Hepatocyte (in vitro differentiated cells): ENCODE measurements around the gene HYI. TPM values are rescaled to one million over a fixed set of nuclear protein-coding genes. Genes with fewer than 3 reads are reported as not detected.

Experiments used
- DNase-seq: peaks from one replicate; pipeline ENCODE4 v3.0.0-alpha.2; 2016; ENCODE audit warnings: low spot score
- H2AFZ ChIP-seq: fragments of 200-600 bp; sonication (generic); 2 replicates; pipeline ENCODE4 v1.6.0; 2016; ENCODE audit warnings: antibody characterized with exemption, mild to moderate bottlenecking
- H3K27ac ChIP-seq: fragments of 200-600 bp; sonication (generic); 2 replicates; pipeline ENCODE4 v1.5.1; 2016; ENCODE audit warnings: mild to moderate bottlenecking
- H3K27me3 ChIP-seq: fragments of 200-600 bp; sonication (generic); 2 replicates; pipeline ENCODE4 v1.6.1; 2016
- H3K36me3 ChIP-seq: fragments of 200-600 bp; sonication (generic); replicated peaks from 2 replicates; pipeline ENCODE4 v1.5.1; 2016; ENCODE audit warnings: low read depth; ENCODE audit not compliant: insufficient read depth
- H3K4me1 ChIP-seq: fragments of 200-600 bp; sonication (generic); 2 replicates; pipeline ENCODE4 v1.5.1; 2016; ENCODE audit warnings: mild to moderate bottlenecking, moderate library complexity; ENCODE audit not compliant: insufficient read depth
- H3K4me2 ChIP-seq: fragments of 200-600 bp; sonication (generic); 2 replicates; pipeline ENCODE4 v1.6.0; 2016
- H3K4me3 ChIP-seq: fragments of 200-600 bp; sonication (generic); 2 replicates; pipeline ENCODE4 v1.5.1; 2016; ENCODE audit warnings: mild to moderate bottlenecking
- H3K79me2 ChIP-seq: fragments of 200-600 bp; sonication (generic); 2 replicates; pipeline ENCODE4 v1.6.0; 2017; ENCODE audit warnings: mild to moderate bottlenecking
- H3K9me2 ChIP-seq: fragments of 200-600 bp; sonication (generic); replicated peaks from 2 replicates; pipeline ENCODE4 v1.6.0; 2017; ENCODE audit warnings: mild to moderate bottlenecking; ENCODE audit not compliant: insufficient read depth
- H3K9me3 ChIP-seq: fragments of 200-600 bp; sonication (generic); 2 replicates; pipeline ENCODE4 v1.5.1; 2016; ENCODE audit warnings: low read depth, mild to moderate bottlenecking
- H4K20me1 ChIP-seq: fragments of 200-600 bp; sonication (generic); 2 replicates; pipeline ENCODE4 v1.6.0; 2016; ENCODE audit warnings: mild to moderate bottlenecking; ENCODE audit not compliant: insufficient read depth, poor library complexity, severe bottlenecking
- CTCF ChIP-seq: fragments of 200-600 bp; sonication (generic); IDR thresholded peaks from 2 replicates; pipeline ENCODE4 v1.5.1; 2016; ENCODE audit warnings: antibody characterized with exemption, mild to moderate bottlenecking; ENCODE audit not compliant: poor library complexity
- EZH2 ChIP-seq: fragments of 200-600 bp; sonication (generic); IDR thresholded peaks from 2 replicates; pipeline ENCODE4 v1.6.1; 2016; ENCODE audit warnings: antibody characterized with exemption, mild to moderate bottlenecking, borderline replicate concordance
- EZH2phosphoT487 ChIP-seq: fragments of 200-600 bp; sonication (generic); IDR thresholded peaks from one replicate; pipeline ENCODE4 v1.6.1; 2018; ENCODE audit warnings: antibody characterized with exemption, mild to moderate bottlenecking, low read depth, moderate library complexity; ENCODE audit not compliant: unreplicated experiment, severe bottlenecking
- WGBS: methylation state at CpG from one replicate; pipeline ENCODE4 v1.1.6; 2016; ENCODE audit warnings: low lambda C conversion rate; ENCODE audit errors: missing lambda C conversion rate; 5-methylcytosine and 5-hydroxymethylcytosine counted together
- polyA plus RNA-seq: library from polyadenylated mRNA; unstranded; fragments of >200 nt; fragmentation: Nextera tagmentation; extraction: Ambion mirVana; gene quantifications from 2 replicates; pipeline ENCODE4 v1.2.1, GENCODE V29; 2016
- total RNA-seq: library from RNA; depleted of rRNA; stranded (reverse); fragments of >200 nt; gene quantifications from 2 replicates; pipeline ENCODE4 v1.2.3, GENCODE V29; 2014

HYI gene
- total and polyA plus RNA-seq, 2 experiments from 2014 or later: 30.7 to 37.5 TPM

GRCh38 chr1:43452789-43453441, 816 bp downstream of the HYI start:
- H2AFZ ChIP-seq: peak overlapping the region; percentile 41
- H3K27ac ChIP-seq: peak overlapping the region; percentile 89
- TF ChIP-seq EZH2phosphoT487: no peak
- TF ChIP-seq EZH2: no peak
- TF ChIP-seq CTCF: no peak
- H3K9me3 ChIP-seq: no peaks in the 10 kb centered on the region
- peaks cover 11% of the 10 kb centered on the region for H3K4me1 ChIP-seq
- H3K36me3 ChIP-seq: no peaks in the 10 kb centered on the region
- no peaks in the 10 kb centered on the region for H3K27me3 ChIP-seq
- no peaks in the 10 kb centered on the region for H4K20me1 ChIP-seq
- no peaks in the 10 kb centered on the region for H3K9me2 ChIP-seq
- H3K4me3 ChIP-seq: peak overlapping the region; percentile 39
- DNase-seq: peak; percentile 39
- peak overlapping the region; percentile 75 for H3K4me2 ChIP-seq
- H3K79me2 ChIP-seq: no peaks in the 10 kb centered on the region
- 31% methylated on average over 6 of the region's 10 CpGs for WGBS

GRCh38 chr1:43451701-43452532, 1.8 kb downstream of the HYI start:
- DNase-seq: no peak
- Histone ChIP-seq H3K79me2 (no peaks in the 10 kb centered on the region), H3K27ac (no peak overlapping the region), H3K9me3 (no peaks in the 10 kb centered on the region), H3K36me3 (no peaks in the 10 kb centered on the region), H3K27me3 (no peaks in the 10 kb centered on the region), H3K4me2 (no peak overlapping the region), H3K4me1 (peaks cover 11% of the 10 kb centered on the region), H4K20me1 (no peaks in the 10 kb centered on the region), H3K9me2 (no peaks in the 10 kb centered on the region), H2AFZ (no peak overlapping the region), H3K4me3 (no peak overlapping the region)
- 96% methylated on average over 22 of the region's 22 CpGs for WGBS
- TF ChIP-seq EZH2: no peak
- no peak for TF ChIP-seq CTCF
- no peak for TF ChIP-seq EZH2phosphoT487

- 91% methylated on average over 12 of the region's 12 CpGs for WGBS
These were observed 2.6 kb downstream of the HYI start for GRCh38 chr1:43451157-43451591.

More at GRCh38 chr1:43451157-43451591, 2.6 kb downstream of the HYI start:
- H4K20me1 ChIP-seq: no peaks in the 10 kb centered on the region
- H3K9me3 ChIP-seq: no peaks in the 10 kb centered on the region
- TF ChIP-seq EZH2phosphoT487 (no peak), CTCF (no peak), EZH2 (no peak)
- no peaks in the 10 kb centered on the region for H3K9me2 ChIP-seq
- no peak overlapping the region for H3K4me2 ChIP-seq
- H3K79me2 ChIP-seq: no peaks in the 10 kb centered on the region
- no peak overlapping the region for H3K27ac ChIP-seq
- H3K4me1 ChIP-seq: peaks cover 11% of the 10 kb centered on the region
- no peak for DNase-seq
- no peak overlapping the region for H2AFZ ChIP-seq
- H3K4me3 ChIP-seq: no peak overlapping the region
- no peaks in the 10 kb centered on the region for H3K27me3 ChIP-seq
- no peaks in the 10 kb centered on the region for H3K36me3 ChIP-seq
